ENCODE results near the gene ARCN1. TPM values are rescaled to one million over a fixed set of nuclear protein-coding genes. Genes with fewer than 3 reads are reported as not detected.

Gene ARCN1
- total RNA-seq, 1 experiment from 2014 or later, result 83.8 TPM

GRCh38 chr11:118537409-118537980 is 34.7 kb upstream of the ARCN1 start:
- DNase-seq, result no peak
- Mint-ChIP-seq H3K4me3 (ENCODE audit: low read depth, unreplicated experiment) (no peak overlapping the region), H3K27me3 (ENCODE audit: unreplicated experiment) (no peaks in the 10 kb centered on the region), H3K4me1 (ENCODE audit: low read depth, unreplicated experiment) (no peaks in the 10 kb centered on the region), H3K9me3 (ENCODE audit: low read depth, unreplicated experiment) (no peaks in the 10 kb centered on the region), H3K36me3 (ENCODE audit: insufficient read depth, unreplicated experiment) (no peaks in the 10 kb centered on the region), H3K27ac (ENCODE audit: unreplicated experiment) (no peak overlapping the region)
- intact Hi-C loops (cut with micrococcal nuclease; ENCODE audit: unreplicated experiment), result no loop called here
- no TSS peak for BruUV-seq (replicated peaks)
- CTCF ChIA-PET, result no interaction called here
- TF ChIP-seq CTCF (IDR thresholded peaks at IDR 0.05; ENCODE audit: unreplicated experiment), result no peak

GRCh38 chr11:118544010-118544646 is 28.1 kb upstream of the ARCN1 start:
- CTCF ChIA-PET, result interaction anchor here (0.6 kb wide), 1 partner anchor 63 kb away, joined by 3 read pairs; the partner anchor contains the start of gene PHLDB1
- no peaks in the 10 kb centered on the region for H3K4me1 Mint-ChIP-seq (ENCODE audit: low read depth, unreplicated experiment)
- H3K27me3 Mint-ChIP-seq (ENCODE audit: unreplicated experiment), result no peaks in the 10 kb centered on the region
- H3K27ac Mint-ChIP-seq (ENCODE audit: unreplicated experiment), result no peak overlapping the region
- H3K36me3 Mint-ChIP-seq (ENCODE audit: insufficient read depth, unreplicated experiment), result no peaks in the 10 kb centered on the region
- no TSS peak for BruUV-seq (replicated peaks)
- H3K4me3 Mint-ChIP-seq (ENCODE audit: low read depth, unreplicated experiment), result no peak overlapping the region
- intact Hi-C loops (cut with micrococcal nuclease; ENCODE audit: unreplicated experiment), result no loop called here
- H3K9me3 Mint-ChIP-seq (ENCODE audit: low read depth, unreplicated experiment), result no peaks in the 10 kb centered on the region
- DNase-seq, result no peak
- no peak for TF ChIP-seq CTCF (IDR thresholded peaks at IDR 0.05; ENCODE audit: unreplicated experiment)

GRCh38 chr11:118544647-118545010 is 27.6 kb upstream of the ARCN1 start:
- H3K36me3 Mint-ChIP-seq (ENCODE audit: insufficient read depth, unreplicated experiment), result no peaks in the 10 kb centered on the region
- intact Hi-C loops (cut with micrococcal nuclease; ENCODE audit: unreplicated experiment), result no loop called here
- CTCF ChIA-PET, result interaction anchor here (0.6 kb wide), 1 partner anchor 63 kb away, joined by 3 read pairs; the partner anchor contains the start of gene PHLDB1
- no peaks in the 10 kb centered on the region for H3K4me1 Mint-ChIP-seq (ENCODE audit: low read depth, unreplicated experiment)
- H3K27ac Mint-ChIP-seq (ENCODE audit: unreplicated experiment), result no peak overlapping the region
- no peak for DNase-seq
- H3K27me3 Mint-ChIP-seq (ENCODE audit: unreplicated experiment), result no peaks in the 10 kb centered on the region
- no peaks in the 10 kb centered on the region for H3K9me3 Mint-ChIP-seq (ENCODE audit: low read depth, unreplicated experiment)
- no peak for TF ChIP-seq CTCF (IDR thresholded peaks at IDR 0.05; ENCODE audit: unreplicated experiment)
- no peak overlapping the region for H3K4me3 Mint-ChIP-seq (ENCODE audit: low read depth, unreplicated experiment)
- no TSS peak for BruUV-seq (replicated peaks)

GRCh38 chr11:118545533-118545932 is 26.7 kb upstream of the ARCN1 start:
- Mint-ChIP-seq H3K27me3 (ENCODE audit: unreplicated experiment) (no peaks in the 10 kb centered on the region), H3K4me3 (ENCODE audit: low read depth, unreplicated experiment) (no peak overlapping the region), H3K36me3 (ENCODE audit: insufficient read depth, unreplicated experiment) (no peaks in the 10 kb centered on the region), H3K4me1 (ENCODE audit: low read depth, unreplicated experiment) (no peaks in the 10 kb centered on the region), H3K27ac (ENCODE audit: unreplicated experiment) (no peak overlapping the region), H3K9me3 (ENCODE audit: low read depth, unreplicated experiment) (no peaks in the 10 kb centered on the region)
- TF ChIP-seq CTCF (IDR thresholded peaks at IDR 0.05; ENCODE audit: unreplicated experiment), result no peak
- CTCF ChIA-PET, result no interaction called here
- DNase-seq, result no peak
- intact Hi-C loops (cut with micrococcal nuclease; ENCODE audit: unreplicated experiment), result no loop called here
- BruUV-seq (replicated peaks), result no TSS peak
